GM12878 (cell line): ENCODE results near the gene ANKRD61. TPM values are rescaled to one million over a fixed set of nuclear protein-coding genes. Genes with fewer than 3 reads are reported as not detected.

Experiments used
- ATAC-seq: fragments of 200-7000 bp; cut with Tn5 transposase; 3 replicates; pipeline ENCODE4 v1.9.1; 2020; ENCODE audit warnings: mild to moderate bottlenecking, moderate library complexity
- BruUV-seq: library from RNA; stranded (reverse); fragments of 400-500 nt; replicated peaks from 2 replicates; lab custom pipeline; 2021; lab: Mats Ljungman, UMichigan
- CTCF ChIA-PET: fragments of 300-600 bp; sonication (Branson Sonifier 250); formaldehyde crosslinking; extraction: SDS; loops from one replicate; lab custom pipeline; 2021; ENCODE audit warnings: inconsistent platforms; lab: Yijun Ruan, JAX
- POLR2A ChIA-PET: fragments of 350-600 bp; formaldehyde crosslinking; extraction: SDS; loops from one replicate; lab custom pipeline; 2021; ENCODE audit warnings: inconsistent platforms; lab: Charles Lee
- RAD21 ChIA-PET: fragments of 300-600 bp; sonication (Branson Sonifier 250); formaldehyde crosslinking; loops from one replicate; lab custom pipeline; 2023; ENCODE audit warnings: antibody characterized with exemption; ENCODE audit not compliant: unreplicated experiment; lab: Charles Lee
- SMC1A ChIA-PET: fragments of 300-600 bp; sonication (Branson Sonifier 250); formaldehyde crosslinking; loops from one replicate; lab custom pipeline; 2023; ENCODE audit not compliant: unreplicated experiment, uncharacterized antibody; lab: Charles Lee
- DNase-seq: peaks from one replicate; pipeline ENCODE4 v3.0.0-alpha.2; 2011; ENCODE audit warnings: low read depth, low spot score
- FAIRE-seq: peaks from 3 replicates; lab custom pipeline; 2011; peaks lifted over from hg19 to GRCh38; lab: Jason Lieb, UNC
- H2AFZ ChIP-seq: 2 replicates; pipeline ENCODE4 v1.6.0; 2011; ENCODE audit warnings: low read depth, low read length, control low read depth; ENCODE audit not compliant: control insufficient read depth
- H3K27ac ChIP-seq: 2 replicates; pipeline ENCODE4 v1.5.1; 2011; ENCODE audit warnings: control low read depth; ENCODE audit not compliant: control insufficient read depth, insufficient read depth
- H3K27me3 ChIP-seq, 2 experiments: replicated peaks in 1 of 2; 2 replicates each; pipeline versions ENCODE4 v1.6.0 to v1.6.1; 2011; ENCODE audit warnings: low read length in 1 of 2; ENCODE audit not compliant: control insufficient read depth in 2 of 2, insufficient read depth in 2 of 2
- H3K36me3 ChIP-seq, 2 experiments: 2 replicates each; pipeline ENCODE4 v1.5.1; 2011; ENCODE audit warnings: low read length in 1 of 2; ENCODE audit not compliant: control insufficient read depth in 2 of 2, insufficient read depth in 2 of 2
- H3K4me1 ChIP-seq: 2 replicates; pipeline ENCODE4 v1.6.1; 2011; ENCODE audit warnings: mild to moderate bottlenecking, low read length, moderate library complexity, mixed read lengths; ENCODE audit not compliant: control insufficient read depth, insufficient read depth
- H3K4me2 ChIP-seq: 2 replicates; pipeline ENCODE4 v1.6.0; 2011; ENCODE audit warnings: control low read depth; ENCODE audit not compliant: control insufficient read depth, insufficient read depth
- H3K4me3 ChIP-seq: fragments of 200-600 bp; sonication (generic); 2 replicates; pipeline ENCODE4 v1.5.1; 2016
- H3K79me2 ChIP-seq: 2 replicates; pipeline ENCODE4 v1.6.0; 2011; ENCODE audit warnings: low read length; ENCODE audit not compliant: control insufficient read depth, insufficient read depth
- H3K9ac ChIP-seq: 2 replicates; pipeline ENCODE4 v1.8.0; 2011; ENCODE audit warnings: low read length, control low read depth, mixed read lengths; ENCODE audit not compliant: control insufficient read depth, insufficient read depth
- H3K9me3 ChIP-seq: replicated peaks from 3 replicates; pipeline ENCODE4 v1.5.1; 2011; ENCODE audit warnings: mild to moderate bottlenecking, low read length; ENCODE audit not compliant: control insufficient read depth, insufficient read depth
- H4K20me1 ChIP-seq: 2 replicates; pipeline ENCODE4 v1.6.0; 2011; ENCODE audit not compliant: control insufficient read depth, insufficient read depth
- ATF3 ChIP-seq: IDR thresholded peaks from 2 replicates; pipeline ENCODE4 v1.6.1; 2011; ENCODE audit warnings: low read depth, mild to moderate bottlenecking, low read length, moderate library complexity, borderline replicate concordance; ENCODE audit errors: extremely low read depth
- CBX5 ChIP-seq: sonication (generic); IDR thresholded peaks from 2 replicates; pipeline ENCODE4 v1.6.1; 2016; ENCODE audit warnings: low read depth, moderate library complexity, mild to moderate bottlenecking, inconsistent platforms
- CREM ChIP-seq: IDR thresholded peaks from 2 replicates; pipeline ENCODE4 v1.6.1; 2014; ENCODE audit warnings: antibody characterized with exemption, low read depth
- GATAD2B ChIP-seq: fragments of 450-650 bp; conservative IDR thresholded peaks from 2 replicates; pipeline ENCODE4 v1.6.1; 2017; ENCODE audit warnings: low read depth, mild to moderate bottlenecking, moderate library complexity
- HCFC1 ChIP-seq: fragments of 150-350 bp; IDR thresholded peaks from 2 replicates; pipeline ENCODE4 v1.6.1; 2014; ENCODE audit warnings: low read length
- HDGF ChIP-seq: fragments of 450-650 bp; IDR thresholded peaks from 2 replicates; pipeline ENCODE4 v1.6.1; 2016; ENCODE audit warnings: antibody characterized with exemption
- IKZF2 ChIP-seq, 2 experiments: fragments of 450-650 bp; IDR thresholded peaks; 2 replicates each; pipeline ENCODE4 v1.6.1; 2017; ENCODE audit warnings: mild to moderate bottlenecking in 2 of 2, moderate library complexity in 2 of 2
- KDM1A ChIP-seq: fragments of 200-600 bp; sonication (generic); IDR thresholded peaks from 2 replicates; pipeline ENCODE4 v1.6.1; 2016; ENCODE audit warnings: borderline replicate concordance
- MEF2B ChIP-seq: fragments of 450-650 bp; IDR thresholded peaks from 2 replicates; pipeline ENCODE4 v1.6.1; 2018; ENCODE audit warnings: mild to moderate bottlenecking, moderate library complexity; ENCODE audit not compliant: partially characterized antibody, poor library complexity, severe bottlenecking
- MTA2 ChIP-seq: fragments of 450-650 bp; IDR thresholded peaks from 2 replicates; pipeline ENCODE4 v1.6.1; 2016; ENCODE audit warnings: low read depth, mild to moderate bottlenecking, moderate library complexity
- MTA3 ChIP-seq: IDR thresholded peaks from 2 replicates; pipeline ENCODE4 v1.6.1; 2012; ENCODE audit warnings: low read length, inconsistent platforms, borderline replicate concordance
- NBN ChIP-seq: fragments of 450-650 bp; IDR thresholded peaks from 2 replicates; pipeline ENCODE4 v1.6.1; 2016
- RAD51 ChIP-seq: fragments of 450-650 bp; IDR thresholded peaks from 2 replicates; pipeline ENCODE4 v1.6.1; 2016; ENCODE audit warnings: moderate library complexity, mild to moderate bottlenecking, inconsistent platforms
- RELB ChIP-seq: fragments of 450-650 bp; IDR thresholded peaks from 2 replicates; pipeline ENCODE4 v1.6.1; 2017; ENCODE audit warnings: low read depth, mild to moderate bottlenecking, moderate library complexity
- RUNX3 ChIP-seq: IDR thresholded peaks from 2 replicates; pipeline ENCODE4 v1.6.1; 2012; ENCODE audit warnings: low read length, inconsistent platforms
- SPI1 ChIP-seq: IDR thresholded peaks from 2 replicates; pipeline ENCODE4 v1.6.1; 2011; ENCODE audit warnings: low read depth, mild to moderate bottlenecking, low read length, moderate library complexity, borderline replicate concordance; ENCODE audit not compliant: insufficient read depth
- TCF12 ChIP-seq: IDR thresholded peaks from 2 replicates; pipeline ENCODE4 v1.6.1; 2011; ENCODE audit warnings: low read depth, mild to moderate bottlenecking, low read length
- ZBTB4 ChIP-seq: fragments of 450-650 bp; formaldehyde crosslinking; IDR thresholded peaks from 2 replicates; pipeline ENCODE4 v1.4.0; 2022; ENCODE audit warnings: mild to moderate bottlenecking, moderate library complexity
- ZNF207 ChIP-seq: fragments of 450-650 bp; IDR thresholded peaks from 2 replicates; pipeline ENCODE4 v1.6.1; 2014; ENCODE audit warnings: antibody characterized with exemption, mild to moderate bottlenecking, borderline replicate concordance
- WGBS: methylation state at CpG from one replicate; pipeline ENCODE4 v1.1.6; 2016; ENCODE audit warnings: low lambda C conversion rate; ENCODE audit not compliant: insufficient replicate concordance, insufficient coverage; ENCODE audit errors: missing lambda C conversion rate; 5-methylcytosine and 5-hydroxymethylcytosine counted together
- in situ Hi-C: fragments of 300-500 bp; cut with MboI; formaldehyde crosslinking; loops from 9 replicates; pipeline ENCODE4 v1.14.3; 2018; ENCODE audit warnings: mixed read lengths
- intact Hi-C: fragments of 100-400 bp; cut with micrococcal nuclease; formaldehyde crosslinking; loops from one replicate; pipeline ENCODE4 v1.14.2; 2022; ENCODE audit not compliant: unreplicated experiment
- polyA plus RNA-seq, 11 experiments: library from polyadenylated mRNA; depleted of rRNA in 4 of 11; unstranded in 6 of 11; stranded (reverse) in 5 of 11; fragments of >200 nt; fragmentation: Nextera tagmentation in 4 of 11; fragmentation: Illumina TruSeq in 1 of 11; extraction: Ambion mirVana in 4 of 11; extraction: Trizol in 1 of 11; gene quantifications; 1 replicate in 1 of 11; 2 replicates in 10 of 11; pipeline versions ENCODE4 v1.2.1 to v1.2.3, GENCODE V29; 2011 to 2016; ENCODE audit warnings: inconsistent platforms in 2 of 11, missing spikeins in 2 of 11, low read depth in 1 of 11
- total RNA-seq, 4 experiments: library from RNA; depleted of rRNA in 3 of 4; stranded (reverse); fragments of >200 nt in 3 of 4; fragmentation: Illumina TruSeq in 1 of 4; extraction: Trizol in 1 of 4; gene quantifications; 2 replicates each; pipeline versions ENCODE4 v1.2.1 to v1.2.3, GENCODE V29; 2013 to 2021

ANKRD61 gene
- total and polyA plus RNA-seq, 10 of the 15 experiments (the other 5 are each of a cell fraction or from before 2014, with no cell fraction given) = 0.11 to 0.64 (median 0.28) TPM

GRCh38 chr7:6057316-6058129, 26.3 kb downstream of the ANKRD61 start:
- DNase-seq = no peak
- Histone ChIP-seq H3K4me2 (peak overlapping the region; percentile 56), H3K79me2 (peaks cover 27% of the 10 kb centered on the region), H3K27me3 (no peaks in the 10 kb centered on the region), H3K27ac (no peak overlapping the region), H3K9me3 (no peaks in the 10 kb centered on the region), H3K4me3 (peak overlapping the region; percentile 88), H3K9ac (no peak overlapping the region), H3K4me1 (no peaks in the 10 kb centered on the region), H2AFZ (no peak overlapping the region), H3K36me3 (no peaks in the 10 kb centered on the region; a peak in 1 of 4 replicates), H4K20me1 (no peaks in the 10 kb centered on the region)
- intact Hi-C loops = no loop called here
- FAIRE-seq = no peak
- peak; percentile 18; the same call in 2 of the 3 replicates for ATAC-seq
- ChIA-PET SMC1A (interaction anchor here (0.6 to 1.9 kb wide), 5 partner anchors 10 to 380 kb away, joined by 3 to 6 read pairs (median 3); no protein-coding TSS in a partner anchor), CTCF (interaction anchor here (0.6 to 1.5 kb wide), 6 partner anchors 9 to 293 kb away, joined by 3 to 4 read pairs (median 4); no protein-coding TSS in a partner anchor), RAD21 (interaction anchor here (0.7 to 2.0 kb wide), 6 partner anchors 10 to 266 kb away, joined by 3 to 7 read pairs (median 4); partner anchors contain the start of genes AIMP2 and PMS2), POLR2A (interaction anchor here (0.6 to 1.3 kb wide), 8 partner anchors 10 to 1469 kb away, joined by 3 to 5 read pairs (median 4); partner anchors contain the start of genes AIMP2 and PMS2)
- in situ Hi-C loops = no loop called here
- BruUV-seq = no TSS peak
- WGBS = 28% methylated on average over 14 of the region's 14 CpGs
- peak; percentile 16; the same call in 1 of the 2 replicates for TF ChIP-seq RUNX3
- no peak for TF ChIP-seq NBN
- no peak for TF ChIP-seq SPI1
- TF ChIP-seq ATF3 = no peak
- no peak for TF ChIP-seq ZNF207
- no peak for TF ChIP-seq TCF12
- TF ChIP-seq MTA3 = no peak
- no peak for TF ChIP-seq HDGF
- TF ChIP-seq CBX5 = no peak
- 0 out of 2 replicates have a peak, but pooled peaks have one; percentile 13 for TF ChIP-seq RELB
- no peak for TF ChIP-seq HCFC1
- peak in 1 of 2 experiments; percentile 21; a peak in 1 of 4 replicates for TF ChIP-seq IKZF2 (IDR thresholded peaks at IDR 0.05)
- no peak for TF ChIP-seq MEF2B
- no peak for TF ChIP-seq GATAD2B
- no peak for TF ChIP-seq RAD51
- TF ChIP-seq MTA2 = no peak
- TF ChIP-seq KDM1A = no peak
- no peak for TF ChIP-seq CREM
- TF ChIP-seq ZBTB4 (CRISPR knock-in tag) = no peak
